Kidney (tissue), 14 donors: Measurements from ENCODE around the gene ALDH1A3. TPM values are rescaled to one million over a fixed set of nuclear protein-coding genes. Genes with fewer than 3 reads are reported as not detected.

Source experiments
- DNase-seq, 5 donors: peaks; one replicate each; pipeline ENCODE4 v3.0.0-alpha.2; 2013 to 2020
- FAIRE-seq: peaks from 2 replicates; lab custom pipeline; 2012; peaks lifted over from hg19 to GRCh38; lab: Jason Lieb, UNC
- H3K27ac ChIP-seq, 2 donors: one replicate each; pipeline ENCODE4 v1.7.0; 2013; ENCODE audit warnings: low read depth in 2 of 2, low read length in 2 of 2, inconsistent platforms in 1 of 2
- H3K27me3 ChIP-seq: one replicate; pipeline ENCODE4 v1.7.1; 2013; ENCODE audit warnings: low read length, inconsistent platforms; ENCODE audit not compliant: control insufficient read depth, insufficient read depth
- H3K36me3 ChIP-seq, 3 donors: one replicate each; pipeline versions ENCODE4 v1.7.0 to v1.7.1; 2013; ENCODE audit warnings: low read length in 3 of 3, control low read depth in 1 of 3, inconsistent platforms in 1 of 3; ENCODE audit not compliant: insufficient read depth in 3 of 3, control insufficient read depth in 2 of 3
- H3K4me1 ChIP-seq, 3 donors: one replicate each; pipeline versions ENCODE4 v1.7.0 to v1.7.1; 2013; ENCODE audit warnings: low read length in 3 of 3, inconsistent platforms in 1 of 3, low read depth in 1 of 3; ENCODE audit not compliant: control insufficient read depth in 2 of 3, insufficient read depth in 2 of 3
- H3K4me3 ChIP-seq, 3 donors: one replicate each; pipeline versions ENCODE4 v1.7.0 to v1.8.1; 2013; ENCODE audit warnings: low read length in 3 of 3, control low read depth in 1 of 3, inconsistent platforms in 1 of 3
- H3K9ac ChIP-seq, 3 donors: one replicate each; pipeline versions ENCODE4 v1.7.0 to v1.7.1; 2013; ENCODE audit warnings: low read length in 3 of 3, control low read depth in 1 of 3, inconsistent platforms in 1 of 3
- H3K9me3 ChIP-seq, 3 donors: one replicate each; pipeline versions ENCODE4 v1.7.0 to v1.7.1; 2013; ENCODE audit warnings: low read length in 3 of 3, control low read depth in 1 of 3, inconsistent platforms in 1 of 3; ENCODE audit not compliant: control insufficient read depth in 2 of 3, insufficient read depth in 1 of 3
- intact Hi-C: fragments of 100-400 bp; cut with DNase I; formaldehyde crosslinking; loops from one replicate; pipeline ENCODE4 v1.11.1; 2022
- polyA plus RNA-seq: library from polyadenylated mRNA; stranded (reverse); fragments of 350-450 nt; fragmentation: Illumina TruSeq; extraction: RNeasy Lipid Tissue Mini Kit (QIAGEN cat#74804); gene quantifications from one replicate; pipeline ENCODE4 v1.2.3, GENCODE V29; 2014; ENCODE audit warnings: low read depth, low replicate concordance; ENCODE audit not compliant: insufficient read depth
- total RNA-seq: library from RNA; stranded (reverse); fragmentation: NEBNext Ultra II Directional; extraction: Animal tissue kit (Norgen Biotek cat#: 25700); gene quantifications from one replicate; pipeline ENCODE4 v1.2.1, GENCODE V29; 2021
- TF ChIP-seq, protein P1 (sequence below): IDR thresholded peaks from 3 replicates; pipeline ENCODE4 v1.5.1; 2012; ENCODE audit warnings: mild to moderate bottlenecking, moderate library complexity, borderline replicate concordance; ENCODE audit not compliant: insufficient read depth; ENCODE audit errors: extremely low read depth
- donor health status: control.
- donor health status: control.
- donor health status: control.
- donor health status: control.
- donor health status: control.
- donor health status: DM: yes; HTN: yes; CAD: no.
- donor health status: Normal renal cell carcinoma (clear cell type).

The ALDH1A3 gene
- total and polyA plus RNA-seq, 2 donors from 2014 or later, result 5.4 to 19.6 TPM

DNA sequence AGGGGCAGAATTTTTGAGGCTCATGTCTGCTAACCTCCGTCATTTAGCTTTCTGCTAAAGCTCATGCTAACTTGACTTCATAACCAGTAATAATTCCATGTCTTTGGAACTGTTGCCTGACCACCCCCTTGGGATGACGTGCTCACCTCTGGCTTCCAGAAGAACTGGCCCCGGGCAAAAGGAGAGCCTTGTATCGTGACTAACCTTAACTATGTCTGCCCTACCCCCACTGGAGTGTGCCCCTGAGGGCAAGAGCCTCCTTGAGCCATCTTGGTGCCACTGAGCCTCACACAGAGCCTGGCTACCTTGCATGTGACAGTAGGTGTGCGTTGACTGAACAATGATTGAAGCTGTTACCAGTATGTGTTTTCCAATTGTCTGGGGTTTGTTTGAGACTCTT is 44.3 kb downstream of the ALDH1A3 start:
- Histone ChIP-seq H3K27me3 (peaks cover 4% of the 10 kb centered on the region), H3K4me3 (no peak overlapping the region), H3K9ac (no peak overlapping the region), H3K9me3 (no peaks in the 10 kb centered on the region), H3K36me3 (no peaks in the 10 kb centered on the region), H3K27ac (no peak overlapping the region), H3K4me1 (no peaks in the 10 kb centered on the region)
- FAIRE-seq, result no peak
- TF ChIP-seq, protein P1, sequence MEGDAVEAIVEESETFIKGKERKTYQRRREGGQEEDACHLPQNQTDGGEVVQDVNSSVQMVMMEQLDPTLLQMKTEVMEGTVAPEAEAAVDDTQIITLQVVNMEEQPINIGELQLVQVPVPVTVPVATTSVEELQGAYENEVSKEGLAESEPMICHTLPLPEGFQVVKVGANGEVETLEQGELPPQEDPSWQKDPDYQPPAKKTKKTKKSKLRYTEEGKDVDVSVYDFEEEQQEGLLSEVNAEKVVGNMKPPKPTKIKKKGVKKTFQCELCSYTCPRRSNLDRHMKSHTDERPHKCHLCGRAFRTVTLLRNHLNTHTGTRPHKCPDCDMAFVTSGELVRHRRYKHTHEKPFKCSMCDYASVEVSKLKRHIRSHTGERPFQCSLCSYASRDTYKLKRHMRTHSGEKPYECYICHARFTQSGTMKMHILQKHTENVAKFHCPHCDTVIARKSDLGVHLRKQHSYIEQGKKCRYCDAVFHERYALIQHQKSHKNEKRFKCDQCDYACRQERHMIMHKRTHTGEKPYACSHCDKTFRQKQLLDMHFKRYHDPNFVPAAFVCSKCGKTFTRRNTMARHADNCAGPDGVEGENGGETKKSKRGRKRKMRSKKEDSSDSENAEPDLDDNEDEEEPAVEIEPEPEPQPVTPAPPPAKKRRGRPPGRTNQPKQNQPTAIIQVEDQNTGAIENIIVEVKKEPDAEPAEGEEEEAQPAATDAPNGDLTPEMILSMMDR, result no peak
- intact Hi-C loops, result no loop called here
- no peak for DNase-seq

DNA sequence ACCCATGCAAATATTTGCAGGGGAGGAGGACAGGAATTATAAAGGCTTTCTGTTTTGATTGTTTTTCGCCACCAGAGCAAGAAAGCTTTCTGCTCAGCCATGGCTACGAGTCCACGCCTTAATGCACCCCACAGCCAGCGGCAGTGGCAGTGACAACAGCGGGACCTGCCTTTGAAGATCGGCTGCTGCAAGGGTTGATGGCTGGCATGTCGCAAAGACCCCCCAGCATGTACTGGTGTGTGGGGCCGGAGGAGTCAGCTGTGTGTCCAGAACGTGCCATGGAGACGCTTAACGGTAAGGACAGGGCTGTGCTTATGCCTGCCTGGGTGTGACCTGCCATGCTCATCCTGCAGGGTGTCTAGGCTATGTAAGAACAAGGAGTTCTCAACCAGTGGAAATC is 44.8 kb downstream of the ALDH1A3 start:
- Histone ChIP-seq H3K27me3 (peaks cover 4% of the 10 kb centered on the region), H3K36me3 (no peaks in the 10 kb centered on the region), H3K9me3 (no peaks in the 10 kb centered on the region), H3K4me3 (no peak overlapping the region), H3K4me1 (no peaks in the 10 kb centered on the region), H3K9ac (no peak overlapping the region), H3K27ac (no peak overlapping the region)
- FAIRE-seq, result no peak
- TF ChIP-seq, protein P1, result no peak
- intact Hi-C loops, result no loop called here
- DNase-seq, result no peak

DNA sequence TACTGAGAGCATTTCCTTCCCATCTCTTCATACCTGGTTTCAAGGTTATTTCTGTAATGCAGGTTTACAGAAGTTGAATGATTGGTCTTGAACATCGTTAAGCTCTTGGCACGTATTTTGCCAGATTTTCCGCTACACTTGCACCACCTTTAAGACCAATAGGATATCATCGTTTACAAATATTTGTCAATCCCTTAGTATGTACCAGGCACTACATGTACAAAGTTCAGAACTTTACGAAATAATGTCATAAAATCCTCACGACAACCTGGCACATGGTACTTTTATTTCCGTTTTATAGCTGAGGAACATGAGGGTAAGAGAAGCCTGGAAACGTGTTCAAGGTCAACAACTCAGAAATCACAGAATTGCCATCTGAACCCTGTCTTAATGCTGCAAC is 45.8 kb downstream of the ALDH1A3 start:
- FAIRE-seq, result no peak
- Histone ChIP-seq H3K27me3 (no peaks in the 10 kb centered on the region), H3K9ac (no peak overlapping the region), H3K4me3 (no peak overlapping the region), H3K36me3 (no peaks in the 10 kb centered on the region), H3K9me3 (no peaks in the 10 kb centered on the region), H3K27ac (no peak overlapping the region), H3K4me1 (no peaks in the 10 kb centered on the region)
- intact Hi-C loops, result no loop called here
- TF ChIP-seq, protein P1, result no peak
- no peak for DNase-seq

DNA sequence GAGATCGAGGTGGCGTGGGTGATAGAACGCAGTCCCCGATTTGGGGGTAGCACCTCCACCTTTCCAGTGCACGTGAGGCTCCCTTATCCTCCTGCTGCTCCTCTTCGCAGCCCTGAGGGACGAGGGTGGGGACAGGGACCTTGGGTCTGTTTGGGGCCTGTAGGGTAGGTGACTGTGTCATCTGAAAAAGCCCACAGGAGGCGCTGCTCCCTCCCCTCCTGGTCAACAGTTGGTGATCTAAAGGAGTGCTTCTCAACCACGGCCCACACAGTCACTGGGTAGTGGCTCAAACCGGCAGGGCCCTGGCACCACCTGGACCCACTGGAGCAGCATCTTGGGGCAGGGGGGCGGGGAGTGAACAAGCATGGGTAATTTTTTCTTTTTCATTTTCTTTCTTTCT is 46.6 kb downstream of the ALDH1A3 start:
- DNase-seq, result no peak
- no peak for FAIRE-seq
- H3K9me3 ChIP-seq, result no peaks in the 10 kb centered on the region
- no peaks in the 10 kb centered on the region for H3K36me3 ChIP-seq
- H3K27ac ChIP-seq, result no peak overlapping the region
- intact Hi-C loops, result no loop called here
- no peaks in the 10 kb centered on the region for H3K27me3 ChIP-seq
- H3K4me3 ChIP-seq, result no peak overlapping the region
- TF ChIP-seq, protein P1, result no peak
- no peaks in the 10 kb centered on the region for H3K4me1 ChIP-seq
- no peak overlapping the region for H3K9ac ChIP-seq
